Smooth muscle cell (in vitro differentiated cells): ENCODE data around the gene STX5. TPM values are rescaled to one million over a fixed set of nuclear protein-coding genes. Genes with fewer than 3 reads are reported as not detected.
"Not testable (repeated sequence)": the region's sequence is repeated elsewhere in the genome, so short reads cannot be mapped to it uniquely, and the experiment has no call there.

Source experiments
- DNase-seq: peaks from one replicate; lab custom pipeline; 2025; ENCODE audit not compliant: unreplicated experiment; lab: John Stamatoyannopoulos, UW
- H2AFZ ChIP-seq: fragments of 200-600 bp; sonication (generic); 2 replicates; pipeline ENCODE4 v1.6.0; 2016; ENCODE audit warnings: antibody characterized with exemption, low read depth, mild to moderate bottlenecking
- H3F3A ChIP-seq: fragments of 200-600 bp; sonication (generic); 2 replicates; pipeline ENCODE4 v1.6.0; 2017; ENCODE audit warnings: antibody characterized with exemption, low read depth
- H3K27ac ChIP-seq: fragments of 200-600 bp; sonication (generic); 2 replicates; pipeline ENCODE4 v1.5.1; 2016; ENCODE audit warnings: low read depth, mild to moderate bottlenecking
- H3K27me3 ChIP-seq: fragments of 200-600 bp; sonication (generic); 2 replicates; pipeline ENCODE4 v1.6.1; 2016; ENCODE audit warnings: low read depth, mild to moderate bottlenecking
- H3K36me3 ChIP-seq: fragments of 200-600 bp; sonication (generic); 2 replicates; pipeline ENCODE4 v1.5.1; 2016; ENCODE audit warnings: low read depth
- H3K4me1 ChIP-seq: fragments of 200-600 bp; sonication (generic); 2 replicates; pipeline ENCODE4 v1.5.1; 2016; ENCODE audit warnings: low read depth
- H3K4me2 ChIP-seq: fragments of 200-600 bp; sonication (generic); 2 replicates; pipeline ENCODE4 v1.6.0; 2016; ENCODE audit warnings: mild to moderate bottlenecking
- H3K4me3 ChIP-seq: fragments of 200-600 bp; sonication (generic); 2 replicates; pipeline ENCODE4 v1.5.1; 2016; ENCODE audit warnings: mild to moderate bottlenecking
- H3K79me2 ChIP-seq: fragments of 200-600 bp; sonication (generic); 2 replicates; pipeline ENCODE4 v1.6.0; 2016; ENCODE audit warnings: low read depth, mild to moderate bottlenecking
- H3K9ac ChIP-seq: fragments of 200-600 bp; sonication (generic); 2 replicates; pipeline ENCODE4 v1.6.0; 2016; ENCODE audit warnings: low read depth
- H3K9me3 ChIP-seq: fragments of 200-600 bp; sonication (generic); replicated peaks from 2 replicates; pipeline ENCODE4 v1.5.1; 2016; ENCODE audit warnings: low read depth
- H4K20me1 ChIP-seq: fragments of 200-600 bp; sonication (generic); 2 replicates; pipeline ENCODE4 v1.6.0; 2016; ENCODE audit warnings: low read depth
- CTCF ChIP-seq: fragments of 200-600 bp; sonication (generic); IDR thresholded peaks from 2 replicates; pipeline ENCODE4 v1.5.1; 2017; ENCODE audit warnings: borderline replicate concordance, mild to moderate bottlenecking, antibody characterized with exemption; ENCODE audit not compliant: insufficient read depth, poor library complexity, severe bottlenecking
- WGBS: methylation state at CpG from one replicate; pipeline ENCODE4 v1.1.7; 2016; ENCODE audit warnings: low lambda C conversion rate; 5-methylcytosine and 5-hydroxymethylcytosine counted together
- polyA plus RNA-seq: library from polyadenylated mRNA; unstranded; fragments of >200 nt; fragmentation: Nextera tagmentation; extraction: Ambion mirVana; gene quantifications from 2 replicates; pipeline ENCODE4 v1.2.1, GENCODE V29; 2016
- total RNA-seq: library from RNA; depleted of rRNA; stranded (reverse); fragments of >200 nt; gene quantifications from 2 replicates; pipeline ENCODE4 v1.2.3, GENCODE V29; 2014

STX5 gene
- total and polyA plus RNA-seq, 2 experiments from 2014 or later = 44.6 to 67.9 TPM

- H3K36me3 ChIP-seq = no peaks in the 10 kb centered on the region
- H3K9ac ChIP-seq = no peak overlapping the region
- H4K20me1 ChIP-seq = no peaks in the 10 kb centered on the region
- H3K27me3 ChIP-seq = no peaks in the 10 kb centered on the region
- peaks cover 22% of the 10 kb centered on the region for H3F3A ChIP-seq
- H3K9me3 ChIP-seq = no peaks in the 10 kb centered on the region
- no peak for TF ChIP-seq CTCF
- H3K79me2 ChIP-seq = no peaks in the 10 kb centered on the region
- no peak overlapping the region for H3K4me3 ChIP-seq
- DNase-seq = no peak
- H2AFZ ChIP-seq = no peak overlapping the region
- 96% methylated on average over 3 of the region's 3 CpGs for WGBS
- no peak overlapping the region for H3K4me2 ChIP-seq
- no peak overlapping the region for H3K27ac ChIP-seq
- peaks cover 11% of the 10 kb centered on the region for H3K4me1 ChIP-seq
These were observed 14.3 kb upstream of the STX5 start for GRCh38 chr11:62846177-62846576.

GRCh38 chr11:62844154-62844553 is 12.3 kb upstream of the STX5 start:
- Histone ChIP-seq H3K79me2 (peaks cover 1% of the 10 kb centered on the region), H3F3A (peaks cover 29% of the 10 kb centered on the region), H3K27me3 (no peaks in the 10 kb centered on the region), H4K20me1 (no peaks in the 10 kb centered on the region), H3K27ac (peak overlapping the region; percentile 16), H3K4me3 (no peak overlapping the region), H2AFZ (no peak overlapping the region), H3K4me2 (no peak overlapping the region), H3K9me3 (no peaks in the 10 kb centered on the region), H3K9ac (no peak overlapping the region), H3K36me3 (no peaks in the 10 kb centered on the region), H3K4me1 (peaks cover 11% of the 10 kb centered on the region)
- DNase-seq = no peak
- no peak for TF ChIP-seq CTCF
- 94% methylated on average over 3 of the region's 3 CpGs for WGBS

GRCh38 chr11:62843466-62843865 is 11.6 kb upstream of the STX5 start:
- no peak for TF ChIP-seq CTCF
- Histone ChIP-seq H3K9me3 (no peaks in the 10 kb centered on the region), H3K4me1 (peaks cover 11% of the 10 kb centered on the region), H3F3A (peaks cover 29% of the 10 kb centered on the region), H3K9ac (no peak overlapping the region), H3K4me3 (no peak overlapping the region), H3K4me2 (no peak overlapping the region), H3K27me3 (no peaks in the 10 kb centered on the region), H2AFZ (peak overlapping the region; percentile 60), H3K79me2 (peaks cover 8% of the 10 kb centered on the region), H3K36me3 (no peaks in the 10 kb centered on the region), H3K27ac (peak overlapping the region; percentile 16), H4K20me1 (no peaks in the 10 kb centered on the region)
- no peak for DNase-seq
- WGBS = 87% methylated on average over 3 of the region's 3 CpGs

GRCh38 chr11:62842891-62843290 is 11.0 kb upstream of the STX5 start:
- not testable (repeated sequence) for H3K27me3 ChIP-seq, H3K36me3 ChIP-seq, DNase-seq, H3K9me3 ChIP-seq, H4K20me1 ChIP-seq
- Histone ChIP-seq H3K4me2 (peak overlapping the region; percentile 91), H3F3A (peaks cover 29% of the 10 kb centered on the region), H3K4me3 (peak overlapping the region; percentile 58), H3K27ac (peak overlapping the region; percentile 100), H2AFZ (peak overlapping the region; percentile 96), H3K4me1 (peaks cover 11% of the 10 kb centered on the region), H3K79me2 (peaks cover 14% of the 10 kb centered on the region), H3K9ac (peak overlapping the region; percentile 98)
- 75% methylated on average over 9 of the region's 9 CpGs for WGBS
